GM12878 (cell line): ENCODE results near the gene ARID5B. TPM values are rescaled to one million over a fixed set of nuclear protein-coding genes. Genes with fewer than 3 reads are reported as not detected.
A peak's percentile ranks its signal among the peaks of the same experiment; 100 is the strongest.

Experiments used
- ATAC-seq: fragments of 200-7000 bp; cut with Tn5 transposase; 3 replicates; pipeline ENCODE4 v1.9.1; 2020; ENCODE audit warnings: mild to moderate bottlenecking, moderate library complexity
- BruUV-seq: library from RNA; stranded (reverse); fragments of 400-500 nt; replicated peaks from 2 replicates; lab custom pipeline; 2021; lab: Mats Ljungman, UMichigan
- CTCF ChIA-PET: fragments of 300-600 bp; sonication (Branson Sonifier 250); formaldehyde crosslinking; extraction: SDS; loops from one replicate; lab custom pipeline; 2021; ENCODE audit warnings: inconsistent platforms; lab: Yijun Ruan, JAX
- POLR2A ChIA-PET: fragments of 350-600 bp; formaldehyde crosslinking; extraction: SDS; loops from one replicate; lab custom pipeline; 2021; ENCODE audit warnings: inconsistent platforms; lab: Charles Lee
- RAD21 ChIA-PET: fragments of 300-600 bp; sonication (Branson Sonifier 250); formaldehyde crosslinking; loops from one replicate; lab custom pipeline; 2023; ENCODE audit warnings: antibody characterized with exemption; ENCODE audit not compliant: unreplicated experiment; lab: Charles Lee
- SMC1A ChIA-PET: fragments of 300-600 bp; sonication (Branson Sonifier 250); formaldehyde crosslinking; loops from one replicate; lab custom pipeline; 2023; ENCODE audit not compliant: unreplicated experiment, uncharacterized antibody; lab: Charles Lee
- DNase-seq: peaks from one replicate; pipeline ENCODE4 v3.0.0-alpha.2; 2011; ENCODE audit warnings: low read depth, low spot score
- FAIRE-seq: peaks from 3 replicates; lab custom pipeline; 2011; peaks lifted over from hg19 to GRCh38; lab: Jason Lieb, UNC
- H2AFZ ChIP-seq: 2 replicates; pipeline ENCODE4 v1.6.0; 2011; ENCODE audit warnings: low read depth, low read length, control low read depth; ENCODE audit not compliant: control insufficient read depth
- H3K27ac ChIP-seq: 2 replicates; pipeline ENCODE4 v1.5.1; 2011; ENCODE audit warnings: control low read depth; ENCODE audit not compliant: control insufficient read depth, insufficient read depth
- H3K27me3 ChIP-seq, 2 experiments: replicated peaks in 1 of 2; 2 replicates each; pipeline versions ENCODE4 v1.6.0 to v1.6.1; 2011; ENCODE audit warnings: low read length in 1 of 2; ENCODE audit not compliant: control insufficient read depth in 2 of 2, insufficient read depth in 2 of 2
- H3K36me3 ChIP-seq, 2 experiments: 2 replicates each; pipeline ENCODE4 v1.5.1; 2011; ENCODE audit warnings: low read length in 1 of 2; ENCODE audit not compliant: control insufficient read depth in 2 of 2, insufficient read depth in 2 of 2
- H3K4me1 ChIP-seq: 2 replicates; pipeline ENCODE4 v1.6.1; 2011; ENCODE audit warnings: mild to moderate bottlenecking, low read length, moderate library complexity, mixed read lengths; ENCODE audit not compliant: control insufficient read depth, insufficient read depth
- H3K4me2 ChIP-seq: 2 replicates; pipeline ENCODE4 v1.6.0; 2011; ENCODE audit warnings: control low read depth; ENCODE audit not compliant: control insufficient read depth, insufficient read depth
- H3K4me3 ChIP-seq: fragments of 200-600 bp; sonication (generic); 2 replicates; pipeline ENCODE4 v1.5.1; 2016
- H3K79me2 ChIP-seq: 2 replicates; pipeline ENCODE4 v1.6.0; 2011; ENCODE audit warnings: low read length; ENCODE audit not compliant: control insufficient read depth, insufficient read depth
- H3K9ac ChIP-seq: 2 replicates; pipeline ENCODE4 v1.8.0; 2011; ENCODE audit warnings: low read length, control low read depth, mixed read lengths; ENCODE audit not compliant: control insufficient read depth, insufficient read depth
- H3K9me3 ChIP-seq: replicated peaks from 3 replicates; pipeline ENCODE4 v1.5.1; 2011; ENCODE audit warnings: mild to moderate bottlenecking, low read length; ENCODE audit not compliant: control insufficient read depth, insufficient read depth
- H4K20me1 ChIP-seq: 2 replicates; pipeline ENCODE4 v1.6.0; 2011; ENCODE audit not compliant: control insufficient read depth, insufficient read depth
- CBX5 ChIP-seq: sonication (generic); IDR thresholded peaks from 2 replicates; pipeline ENCODE4 v1.6.1; 2016; ENCODE audit warnings: low read depth, moderate library complexity, mild to moderate bottlenecking, inconsistent platforms
- CHD2 ChIP-seq: IDR thresholded peaks from 2 replicates; pipeline ENCODE4 v1.6.1; 2011; ENCODE audit warnings: low read depth, low read length, improper control_type of control experiment, borderline replicate concordance
- EP300 ChIP-seq, 2 experiments: fragments of 150-350 bp in 1 of 2; IDR thresholded peaks; 2 replicates each; pipeline ENCODE4 v1.6.1; 2011 to 2012; ENCODE audit warnings: low read depth in 2 of 2, low read length in 2 of 2, borderline replicate concordance in 1 of 2, improper control_type of control experiment in 1 of 2, inconsistent platforms in 1 of 2; ENCODE audit not compliant: control insufficient read depth in 1 of 2
- GABPA ChIP-seq: IDR thresholded peaks from 2 replicates; pipeline ENCODE4 v1.6.1; 2014; ENCODE audit warnings: antibody characterized with exemption, low read depth, mild to moderate bottlenecking, inconsistent platforms
- HCFC1 ChIP-seq: fragments of 150-350 bp; IDR thresholded peaks from 2 replicates; pipeline ENCODE4 v1.6.1; 2014; ENCODE audit warnings: low read length
- MTA2 ChIP-seq: fragments of 450-650 bp; IDR thresholded peaks from 2 replicates; pipeline ENCODE4 v1.6.1; 2016; ENCODE audit warnings: low read depth, mild to moderate bottlenecking, moderate library complexity
- MYB ChIP-seq: fragments of 150-350 bp; IDR thresholded peaks from 2 replicates; pipeline ENCODE4 v1.6.1; 2014; ENCODE audit warnings: mild to moderate bottlenecking, low read depth, low read length, borderline replicate concordance
- MYC ChIP-seq: IDR thresholded peaks from 2 replicates; pipeline ENCODE4 v1.6.1; 2011; ENCODE audit warnings: mild to moderate bottlenecking, low read length, moderate library complexity, inconsistent platforms; ENCODE audit not compliant: insufficient read depth, insufficient replicate concordance, insufficient read length, severe bottlenecking
- POLR2AphosphoS2 ChIP-seq: IDR thresholded peaks from 2 replicates; pipeline ENCODE4 v1.6.1; 2011; ENCODE audit warnings: low read depth, mild to moderate bottlenecking, low read length, improper control_type of control experiment, moderate library complexity
- RUNX3 ChIP-seq: IDR thresholded peaks from 2 replicates; pipeline ENCODE4 v1.6.1; 2012; ENCODE audit warnings: low read length, inconsistent platforms
- SIN3A ChIP-seq: IDR thresholded peaks from 2 replicates; pipeline ENCODE4 v1.6.1; 2012; ENCODE audit warnings: low read depth, low read length, improper control_type of control experiment
- SIX5 ChIP-seq: IDR thresholded peaks from 2 replicates; pipeline ENCODE4 v1.6.1; 2011; ENCODE audit warnings: mild to moderate bottlenecking, low read depth, low read length, moderate library complexity; ENCODE audit not compliant: severe bottlenecking
- SPI1 ChIP-seq: IDR thresholded peaks from 2 replicates; pipeline ENCODE4 v1.6.1; 2011; ENCODE audit warnings: low read depth, mild to moderate bottlenecking, low read length, moderate library complexity, borderline replicate concordance; ENCODE audit not compliant: insufficient read depth
- ZZZ3 ChIP-seq: IDR thresholded peaks from 2 replicates; pipeline ENCODE4 v1.6.1; 2011; ENCODE audit warnings: low read depth; ENCODE audit not compliant: control insufficient read depth, insufficient read length
- WGBS: methylation state at CpG from one replicate; pipeline ENCODE4 v1.1.6; 2016; ENCODE audit warnings: low lambda C conversion rate; ENCODE audit not compliant: insufficient replicate concordance, insufficient coverage; ENCODE audit errors: missing lambda C conversion rate; 5-methylcytosine and 5-hydroxymethylcytosine counted together
- in situ Hi-C: fragments of 300-500 bp; cut with MboI; formaldehyde crosslinking; loops from 9 replicates; pipeline ENCODE4 v1.14.3; 2018; ENCODE audit warnings: mixed read lengths
- intact Hi-C: fragments of 100-400 bp; cut with micrococcal nuclease; formaldehyde crosslinking; loops from one replicate; pipeline ENCODE4 v1.14.2; 2022; ENCODE audit not compliant: unreplicated experiment
- polyA plus RNA-seq, 11 experiments: library from polyadenylated mRNA; depleted of rRNA in 4 of 11; unstranded in 6 of 11; stranded (reverse) in 5 of 11; fragments of >200 nt; fragmentation: Nextera tagmentation in 4 of 11; fragmentation: Illumina TruSeq in 1 of 11; extraction: Ambion mirVana in 4 of 11; extraction: Trizol in 1 of 11; gene quantifications; 1 replicate in 1 of 11; 2 replicates in 10 of 11; pipeline versions ENCODE4 v1.2.1 to v1.2.3, GENCODE V29; 2011 to 2016; ENCODE audit warnings: inconsistent platforms in 2 of 11, missing spikeins in 2 of 11, low read depth in 1 of 11
- total RNA-seq, 4 experiments: library from RNA; depleted of rRNA in 3 of 4; stranded (reverse); fragments of >200 nt in 3 of 4; fragmentation: Illumina TruSeq in 1 of 4; extraction: Trizol in 1 of 4; gene quantifications; 2 replicates each; pipeline versions ENCODE4 v1.2.1 to v1.2.3, GENCODE V29; 2013 to 2021
- TF ChIP-seq, protein P1 (sequence below): IDR thresholded peaks from 2 replicates; pipeline ENCODE4 v1.6.1; 2011; ENCODE audit warnings: mild to moderate bottlenecking, low read depth, low read length, moderate library complexity; ENCODE audit not compliant: insufficient replicate concordance
- TF ChIP-seq, protein P2 (sequence below): fragments of 150-350 bp; IDR thresholded peaks from 2 replicates; pipeline ENCODE4 v1.6.1; 2016; ENCODE audit warnings: low read depth, low read length
- TF ChIP-seq, protein P3 (sequence below): fragments of 450-650 bp; conservative IDR thresholded peaks from 2 replicates; pipeline ENCODE4 v1.6.1; 2017; ENCODE audit warnings: mild to moderate bottlenecking, moderate library complexity

ARID5B gene
- total and polyA plus RNA-seq, 10 of the 15 experiments (the other 5 are each of a cell fraction or from before 2014, with no cell fraction given), result 2.7 to 8.5 (median 6.1) TPM

DNA sequence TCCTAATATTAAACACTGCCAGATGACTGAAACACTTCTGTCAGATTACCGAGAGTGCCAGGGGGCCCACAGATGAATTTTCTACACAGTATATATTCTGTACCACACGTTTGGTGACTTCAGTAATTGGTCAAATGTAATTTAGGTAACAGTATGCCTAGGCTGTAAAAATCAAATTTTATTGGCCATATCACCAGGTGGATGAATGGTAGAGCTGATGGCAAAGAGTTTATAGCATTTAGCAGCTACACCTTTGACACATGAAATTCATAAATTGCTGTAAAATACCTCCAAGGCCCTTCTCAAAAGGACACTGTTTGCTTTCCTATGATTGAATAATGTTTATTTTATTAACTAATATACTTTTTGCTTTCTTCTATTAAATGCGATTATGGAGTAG, 101.3 kb downstream of the ARID5B start:
- H3K79me2 ChIP-seq, result peaks cover 41% of the 10 kb centered on the region
- H3K27ac ChIP-seq, result peak overlapping the region; percentile 96
- ATAC-seq (no peak), DNase-seq (no peak), FAIRE-seq (no peak)
- H2AFZ ChIP-seq, result no peak overlapping the region
- no peaks in the 10 kb centered on the region for H4K20me1 ChIP-seq
- H3K4me2 ChIP-seq, result peak overlapping the region; percentile 81; the same call in 1 of the 2 replicates
- RAD21 ChIA-PET, result interaction anchor here (0.9 kb wide), 1 partner anchor 102 kb away, joined by 3 read pairs; the partner anchor contains the start of gene ARID5B
- H3K9me3 ChIP-seq, result peaks cover 6% of the 10 kb centered on the region; the same call in 2 of the 3 replicates
- POLR2A ChIA-PET, result interaction anchor here (1.2 to 1.4 kb wide), 2 partner anchors 15 to 19 kb away, joined by 3 read pairs; no protein-coding TSS in a partner anchor
- peaks cover 0 to 4% of the 10 kb centered on the region in 2 experiments; a peak in 2 of 4 replicates for H3K36me3 ChIP-seq
- no peak overlapping the region for H3K9ac ChIP-seq
- no peak overlapping the region for H3K4me3 ChIP-seq
- H3K27me3 ChIP-seq, result no peaks in the 10 kb centered on the region
- intact Hi-C loops, result no loop called here
- WGBS, result 78% methylated on average over 3 of the region's 3 CpGs
- SMC1A ChIA-PET, result interaction anchor here (1.0 to 2.0 kb wide), 8 partner anchors 14 to 604 kb away, joined by 3 to 8 read pairs (median 3); no protein-coding TSS in a partner anchor
- no TSS peak for BruUV-seq
- in situ Hi-C loops, result no loop called here
- CTCF ChIA-PET, result interaction anchor here (1.4 kb wide), 1 partner anchor 36 kb away, joined by 5 read pairs; no protein-coding TSS in a partner anchor
- peaks cover 42% of the 10 kb centered on the region for H3K4me1 ChIP-seq
- TF ChIP-seq, protein P1, sequence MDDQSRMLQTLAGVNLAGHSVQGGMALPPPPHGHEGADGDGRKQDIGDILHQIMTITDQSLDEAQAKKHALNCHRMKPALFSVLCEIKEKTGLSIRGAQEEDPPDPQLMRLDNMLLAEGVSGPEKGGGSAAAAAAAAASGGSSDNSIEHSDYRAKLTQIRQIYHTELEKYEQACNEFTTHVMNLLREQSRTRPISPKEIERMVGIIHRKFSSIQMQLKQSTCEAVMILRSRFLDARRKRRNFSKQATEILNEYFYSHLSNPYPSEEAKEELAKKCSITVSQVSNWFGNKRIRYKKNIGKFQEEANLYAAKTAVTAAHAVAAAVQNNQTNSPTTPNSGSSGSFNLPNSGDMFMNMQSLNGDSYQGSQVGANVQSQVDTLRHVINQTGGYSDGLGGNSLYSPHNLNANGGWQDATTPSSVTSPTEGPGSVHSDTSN, result no peak
- TF ChIP-seq ZZZ3 (no peak), SIN3A (no peak), MTA2 (no peak), CHD2 (no peak), CBX5 (no peak), RUNX3 (no peak), MYB (no peak), GABPA (no peak), SIX5 (no peak), POLR2AphosphoS2 (no peak), MYC (no peak), HCFC1 (no peak), SPI1 (no peak), EP300 (IDR thresholded peaks at IDR 0.05; ENCODE audit: borderline replicate concordance in 1 of 2, control insufficient read depth in 1 of 2, low read depth in 2 of 2, low read length in 2 of 2) (no peak)
- TF ChIP-seq, protein P2, sequence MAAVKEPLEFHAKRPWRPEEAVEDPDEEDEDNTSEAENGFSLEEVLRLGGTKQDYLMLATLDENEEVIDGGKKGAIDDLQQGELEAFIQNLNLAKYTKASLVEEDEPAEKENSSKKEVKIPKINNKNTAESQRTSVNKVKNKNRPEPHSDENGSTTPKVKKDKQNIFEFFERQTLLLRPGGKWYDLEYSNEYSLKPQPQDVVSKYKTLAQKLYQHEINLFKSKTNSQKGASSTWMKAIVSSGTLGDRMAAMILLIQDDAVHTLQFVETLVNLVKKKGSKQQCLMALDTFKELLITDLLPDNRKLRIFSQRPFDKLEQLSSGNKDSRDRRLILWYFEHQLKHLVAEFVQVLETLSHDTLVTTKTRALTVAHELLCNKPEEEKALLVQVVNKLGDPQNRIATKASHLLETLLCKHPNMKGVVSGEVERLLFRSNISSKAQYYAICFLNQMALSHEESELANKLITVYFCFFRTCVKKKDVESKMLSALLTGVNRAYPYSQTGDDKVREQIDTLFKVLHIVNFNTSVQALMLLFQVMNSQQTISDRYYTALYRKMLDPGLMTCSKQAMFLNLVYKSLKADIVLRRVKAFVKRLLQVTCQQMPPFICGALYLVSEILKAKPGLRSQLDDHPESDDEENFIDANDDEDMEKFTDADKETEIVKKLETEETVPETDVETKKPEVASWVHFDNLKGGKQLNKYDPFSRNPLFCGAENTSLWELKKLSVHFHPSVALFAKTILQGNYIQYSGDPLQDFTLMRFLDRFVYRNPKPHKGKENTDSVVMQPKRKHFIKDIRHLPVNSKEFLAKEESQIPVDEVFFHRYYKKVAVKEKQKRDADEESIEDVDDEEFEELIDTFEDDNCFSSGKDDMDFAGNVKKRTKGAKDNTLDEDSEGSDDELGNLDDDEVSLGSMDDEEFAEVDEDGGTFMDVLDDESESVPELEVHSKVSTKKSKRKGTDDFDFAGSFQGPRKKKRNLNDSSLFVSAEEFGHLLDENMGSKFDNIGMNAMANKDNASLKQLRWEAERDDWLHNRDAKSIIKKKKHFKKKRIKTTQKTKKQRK, result no peak
- TF ChIP-seq, protein P3, sequence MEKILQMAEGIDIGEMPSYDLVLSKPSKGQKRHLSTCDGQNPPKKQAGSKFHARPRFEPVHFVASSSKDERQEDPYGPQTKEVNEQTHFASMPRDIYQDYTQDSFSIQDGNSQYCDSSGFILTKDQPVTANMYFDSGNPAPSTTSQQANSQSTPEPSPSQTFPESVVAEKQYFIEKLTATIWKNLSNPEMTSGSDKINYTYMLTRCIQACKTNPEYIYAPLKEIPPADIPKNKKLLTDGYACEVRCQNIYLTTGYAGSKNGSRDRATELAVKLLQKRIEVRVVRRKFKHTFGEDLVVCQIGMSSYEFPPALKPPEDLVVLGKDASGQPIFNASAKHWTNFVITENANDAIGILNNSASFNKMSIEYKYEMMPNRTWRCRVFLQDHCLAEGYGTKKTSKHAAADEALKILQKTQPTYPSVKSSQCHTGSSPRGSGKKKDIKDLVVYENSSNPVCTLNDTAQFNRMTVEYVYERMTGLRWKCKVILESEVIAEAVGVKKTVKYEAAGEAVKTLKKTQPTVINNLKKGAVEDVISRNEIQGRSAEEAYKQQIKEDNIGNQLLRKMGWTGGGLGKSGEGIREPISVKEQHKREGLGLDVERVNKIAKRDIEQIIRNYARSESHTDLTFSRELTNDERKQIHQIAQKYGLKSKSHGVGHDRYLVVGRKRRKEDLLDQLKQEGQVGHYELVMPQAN, result no peak
